HepG2 (cell line): ENCODE results near the gene MYO10. TPM values are rescaled to one million over a fixed set of nuclear protein-coding genes. Genes with fewer than 3 reads are reported as not detected.

Experiments
- ATAC-seq: fragments of 200-7000 bp; cut with Tn5 transposase; 3 replicates; pipeline ENCODE4 v1.9.1; 2020; ENCODE audit warnings: mild to moderate bottlenecking, moderate library complexity
- BruUV-seq: library from RNA; stranded (reverse); fragments of 400-500 nt; replicated peaks from 2 replicates; lab custom pipeline; 2021; lab: Mats Ljungman, UMichigan
- CTCF ChIA-PET: fragments of 300-600 bp; formaldehyde crosslinking; extraction: SDS; loops from one replicate; lab custom pipeline; 2021; ENCODE audit warnings: low total read pairs, inconsistent platforms, low intra/inter-chr PET ratio; lab: Yijun Ruan, JAX
- POLR2A ChIA-PET: fragments of 350-600 bp; sonication (Branson Sonifier 250); formaldehyde crosslinking; loops from one replicate; lab custom pipeline; 2020; ENCODE audit warnings: antibody characterized with exemption, inconsistent platforms; lab: Yijun Ruan, JAX
- DNase-seq: peaks from one replicate; pipeline ENCODE4 v3.0.0-alpha.2; 2015; ENCODE audit warnings: low spot score
- FAIRE-seq: peaks from 3 replicates; lab custom pipeline; 2011; peaks lifted over from hg19 to GRCh38; lab: Jason Lieb, UNC
- H2AFZ ChIP-seq: one replicate; pipeline ENCODE4 v1.6.1; 2011; ENCODE audit warnings: low read length, inconsistent platforms
- H3K27ac ChIP-seq: fragments of 300-600 bp; 3 replicates; pipeline ENCODE4 v1.8.0; 2011; ENCODE audit warnings: mixed run types, mild to moderate bottlenecking, mixed read lengths, low read length, inconsistent platforms; ENCODE audit not compliant: insufficient read depth; ENCODE audit errors: extremely low read length
- H3K27me3 ChIP-seq, 2 experiments: fragments of 200-600 bp in 1 of 2; 2 replicates in 1 of 2; 3 replicates in 1 of 2; pipeline versions ENCODE4 v1.6.0 to v1.8.0; 2011; ENCODE audit warnings: low read length in 2 of 2, mild to moderate bottlenecking in 2 of 2, moderate library complexity in 2 of 2, inconsistent platforms in 1 of 2; ENCODE audit not compliant: insufficient read depth in 2 of 2, control insufficient read depth in 1 of 2
- H3K36me3 ChIP-seq, 2 experiments: fragments of 200-600 bp in 1 of 2; replicated peaks in 1 of 2; 2 replicates in 1 of 2; 3 replicates in 1 of 2; pipeline versions ENCODE4 v1.5.1 to v1.8.0; 2011; ENCODE audit warnings: low read length in 2 of 2, inconsistent platforms in 1 of 2; ENCODE audit not compliant: insufficient read depth in 2 of 2, control insufficient read depth in 1 of 2
- H3K4me1 ChIP-seq: 2 replicates; pipeline ENCODE4 v1.5.1; 2012; ENCODE audit warnings: low read length, inconsistent platforms; ENCODE audit not compliant: insufficient read depth
- H3K4me2 ChIP-seq: 2 replicates; pipeline ENCODE4 v1.6.0; 2011; ENCODE audit warnings: low read depth, low read length, inconsistent platforms
- H3K4me3 ChIP-seq, 3 experiments: fragments of 200-600 bp in 1 of 3; sonication (generic), shearing (Covaris generic) in 1 of 3; replicated peaks in 1 of 3; 2 replicates each; pipeline ENCODE4 v1.5.1; 2011 to 2016; ENCODE audit warnings: low read length in 3 of 3, inconsistent platforms in 2 of 3, low read depth in 2 of 3, mild to moderate bottlenecking in 2 of 3, control low read depth in 1 of 3, mixed read lengths in 1 of 3; ENCODE audit not compliant: insufficient read depth in 1 of 3
- H3K79me2 ChIP-seq: one replicate; pipeline ENCODE4 v1.6.1; 2011; ENCODE audit warnings: low read length, inconsistent platforms; ENCODE audit not compliant: insufficient read depth
- H3K9ac ChIP-seq: 2 replicates; pipeline ENCODE4 v1.6.0; 2011; ENCODE audit warnings: mild to moderate bottlenecking, low read depth, low read length, inconsistent platforms; ENCODE audit not compliant: insufficient read depth
- H3K9me3 ChIP-seq: 2 replicates; pipeline ENCODE4 v1.5.1; 2012; ENCODE audit warnings: mild to moderate bottlenecking, low read length
- H4K20me1 ChIP-seq: 2 replicates; pipeline ENCODE4 v1.6.0; 2011; ENCODE audit warnings: inconsistent platforms, mild to moderate bottlenecking, low read length, moderate library complexity; ENCODE audit not compliant: insufficient read depth
- FOXP4 ChIP-seq: sonication (generic); formaldehyde crosslinking; IDR thresholded peaks from 2 replicates; pipeline ENCODE4 v1.4.0; 2020; ENCODE audit warnings: missing genetic modification reagents
- KDM3A ChIP-seq: IDR thresholded peaks from 2 replicates; pipeline ENCODE4 v1.6.1; 2018; ENCODE audit warnings: low read depth, missing compliant biosample characterization
- SP4 ChIP-seq: sonication (generic); formaldehyde crosslinking; IDR thresholded peaks from 2 replicates; pipeline ENCODE4 v1.8.1; 2023; ENCODE audit warnings: mild to moderate bottlenecking, missing genetic modification reagents
- ZBTB10 ChIP-seq: sonication (generic); formaldehyde crosslinking; IDR thresholded peaks from 2 replicates; pipeline ENCODE4 v1.4.0; 2020; ENCODE audit warnings: missing genetic modification reagents, borderline replicate concordance
- ZNF234 ChIP-seq: sonication (generic); formaldehyde crosslinking; conservative IDR thresholded peaks from 2 replicates; pipeline ENCODE4 v1.5.1; 2020; ENCODE audit warnings: mild to moderate bottlenecking, missing genetic modification reagents
- ZNF280D ChIP-seq: sonication (generic); formaldehyde crosslinking; IDR thresholded peaks from 2 replicates; pipeline ENCODE4 v1.5.1; 2020; ENCODE audit warnings: mild to moderate bottlenecking, missing genetic modification reagents
- ZNF609 ChIP-seq: sonication (generic); formaldehyde crosslinking; IDR thresholded peaks from 2 replicates; pipeline ENCODE4 v1.4.0; 2020; ENCODE audit warnings: mild to moderate bottlenecking, missing genetic modification reagents, borderline replicate concordance
- ZNF737 ChIP-seq: sonication (generic); formaldehyde crosslinking; IDR thresholded peaks from 2 replicates; pipeline ENCODE4 v1.5.0; 2020; ENCODE audit warnings: missing genetic modification reagents, mild to moderate bottlenecking, borderline replicate concordance
- WGBS: methylation state at CpG from one replicate; pipeline ENCODE4 v1.1.6; 2017; ENCODE audit warnings: low lambda C conversion rate; 5-methylcytosine and 5-hydroxymethylcytosine counted together
- in situ Hi-C: cut with HindIII; loops from 2 replicates; pipeline ENCODE4 v1.10.0; 2017; ENCODE audit warnings: low pct_unique_long_range_greater_than_20kb; ENCODE audit not compliant: extremely low pct_ligation_motif_present
- intact Hi-C: fragments of 100-400 bp; cut with micrococcal nuclease; formaldehyde crosslinking; loops from one replicate; pipeline ENCODE4 v1.10.0; 2022; ENCODE audit not compliant: unreplicated experiment
- polyA plus RNA-seq, 8 experiments: library from polyadenylated mRNA; depleted of rRNA in 3 of 8; stranded (reverse) in 7 of 8; unstranded in 1 of 8; fragments of >200 nt; fragmentation: Illumina TruSeq in 4 of 8; extraction: Trizol in 4 of 8; gene quantifications; 2 replicates each; pipeline versions ENCODE4 v1.2.1 to v1.2.3, GENCODE V29; 2011 to 2016; ENCODE audit warnings: low read depth in 4 of 8, missing spikeins in 1 of 8, mixed read lengths in 1 of 8; ENCODE audit not compliant: insufficient read depth in 1 of 8
- total RNA-seq, 5 experiments: library from RNA; depleted of rRNA; stranded (reverse); fragments of >200 nt; fragmentation: Illumina TruSeq; extraction: Trizol; gene quantifications; 2 replicates each; pipeline ENCODE4 v1.2.3, GENCODE V29; 2016; ENCODE audit warnings: low read depth in 1 of 5

MYO10 gene
- total and polyA plus RNA-seq, 2 of the 13 experiments (the other 11 are each of a cell fraction or from before 2014, with no cell fraction given): 4.5 to 14.0 TPM

GRCh38 chr5:16736158-16736995 lies 199.7 kb downstream of the MYO10 start:
- TSS peak; percentile 91 for BruUV-seq
- intact Hi-C loops: loop anchor here (1.0 to 10.0 kb wide), 3 partner anchors 22 to 272 kb away; partner anchors contain the start of gene ZNF622
- no peak for TF ChIP-seq ZNF737 (CRISPR knock-in tag)
- TF ChIP-seq ZNF609 (CRISPR knock-in tag): peak; percentile 16; the same call in 1 of the 2 replicates
- TF ChIP-seq SP4 (CRISPR knock-in tag): peak; percentile 44; the same call in 1 of the 2 replicates
- 0 out of 2 replicates have a peak, but pooled peaks have one; percentile 16 for TF ChIP-seq KDM3A (CRISPR knock-in tag)
- TF ChIP-seq FOXP4 (CRISPR knock-in tag): peak; percentile 79
- TF ChIP-seq ZNF234 (CRISPR knock-in tag): no peak
- TF ChIP-seq ZBTB10: no peak
- 0 out of 2 replicates have a peak, but pooled peaks have one; percentile 40 for TF ChIP-seq ZNF280D (CRISPR knock-in tag)

More at GRCh38 chr5:16736158-16736995, 199.7 kb downstream of the MYO10 start:
- H3K36me3 ChIP-seq: peaks cover 0 to 13% of the 10 kb centered on the region in 2 experiments; a peak in 4 of 5 replicates
- FAIRE-seq (peak; percentile 91), ATAC-seq (peak; percentile 92), DNase-seq (peak; percentile 94)
- WGBS: 1% methylated on average over 14 of the region's 14 CpGs
- CTCF ChIA-PET: no interaction called here
- peak overlapping the region; percentile 91 for H3K4me2 ChIP-seq
- H3K79me2 ChIP-seq: peaks cover 50% of the 10 kb centered on the region
- in situ Hi-C loops: no loop called here
- no peaks in the 10 kb centered on the region for H4K20me1 ChIP-seq
- no peaks in the 10 kb centered on the region; a peak in 2 of 5 replicates for H3K27me3 ChIP-seq
- H3K4me1 ChIP-seq: peaks cover 40% of the 10 kb centered on the region
- peak overlapping the region; percentile 39 for H2AFZ ChIP-seq
- H3K9ac ChIP-seq: peak overlapping the region; percentile 86
- H3K27ac ChIP-seq: peak overlapping the region; percentile 97
- H3K9me3 ChIP-seq: no peaks in the 10 kb centered on the region
- POLR2A ChIA-PET: interaction anchor here (0.7 to 5.1 kb wide), 15 partner anchors 8 to 198 kb away, joined by 3 to 91 read pairs (median 7); no protein-coding TSS in a partner anchor
- H3K4me3 ChIP-seq: peak overlapping the region; percentile 73 to 91 (median 76)
